ENCODE results near the gene SMAD2. TPM values are rescaled to one million over a fixed set of nuclear protein-coding genes. Genes with fewer than 3 reads are reported as not detected.

Gene SMAD2
- total RNA-seq, 4 donors from 2014 or later: 54.5 to 105 (median 83.6) TPM

- peak overlapping the region; percentile 86 for H3K4me3 ChIP-seq (ENCODE audit: low read depth, poor library complexity, severe bottlenecking)
- no peak for DNase-seq (ENCODE audit: low spot score in 2 of 2)
- intact Hi-C loops (cut with DNase I; ENCODE audit: low total_unique reads): no loop called here
- TF ChIP-seq POLR2A (IDR thresholded peaks at IDR 0.05) (no peak), CTCF (IDR thresholded peaks at IDR 0.05) (no peak)
- 44 to 46% methylated on average over 8 of the region's 8 CpGs for WGBS, 2 donors
These were observed 1.3 kb upstream of the SMAD2 start for GRCh38 chr18:47931718-47932103.

GRCh38 chr18:47930931-47931717, 665 bp upstream of the SMAD2 start:
- peak overlapping the region; percentile 86 for H3K4me3 ChIP-seq (ENCODE audit: low read depth, poor library complexity, severe bottlenecking)
- TF ChIP-seq CTCF (IDR thresholded peaks at IDR 0.05): no peak
- TF ChIP-seq POLR2A (IDR thresholded peaks at IDR 0.05): no peak
- intact Hi-C loops (cut with DNase I; ENCODE audit: low total_unique reads): no loop called here
- WGBS, 2 donors: 1% methylated on average over 44 to 58 of the region's 107 CpGs
- peak; percentile 95 to 100 for DNase-seq (ENCODE audit: low spot score in 2 of 2)

GRCh38 chr18:47929681-47930198, 719 bp downstream of the SMAD2 start:
- H3K4me3 ChIP-seq (ENCODE audit: low read depth, poor library complexity, severe bottlenecking): peak overlapping the region; percentile 86
- 0% methylated on average over 18 to 19 of the region's 19 CpGs for WGBS, 2 donors
- intact Hi-C loops (cut with DNase I; ENCODE audit: low total_unique reads): no loop called here
- DNase-seq (ENCODE audit: low spot score in 2 of 2): no peak
- TF ChIP-seq POLR2A (IDR thresholded peaks at IDR 0.05) (no peak), CTCF (IDR thresholded peaks at IDR 0.05) (no peak)

- intact Hi-C loops (cut with DNase I; ENCODE audit: low total_unique reads): no loop called here
- 32% methylated on average over 3 of the region's 3 CpGs for WGBS, 2 donors
- DNase-seq (ENCODE audit: low spot score in 2 of 2): no peak
- TF ChIP-seq CTCF (IDR thresholded peaks at IDR 0.05) (no peak), POLR2A (IDR thresholded peaks at IDR 0.05) (no peak)
- H3K4me3 ChIP-seq (ENCODE audit: low read depth, poor library complexity, severe bottlenecking): no peak overlapping the region
These were observed 2.0 kb downstream of the SMAD2 start for GRCh38 chr18:47928466-47928865.

- intact Hi-C loops (cut with DNase I; ENCODE audit: low total_unique reads): no loop called here
- 57 to 60% methylated on average over 2 of the region's 2 CpGs for WGBS, 2 donors
- TF ChIP-seq CTCF (IDR thresholded peaks at IDR 0.05) (no peak), POLR2A (IDR thresholded peaks at IDR 0.05) (no peak)
- no peak overlapping the region for H3K4me3 ChIP-seq (ENCODE audit: low read depth, poor library complexity, severe bottlenecking)
- no peak for DNase-seq (ENCODE audit: low spot score in 2 of 2)
These were observed 4.2 kb downstream of the SMAD2 start for GRCh38 chr18:47926101-47926850.

Measured in lower leg skin (tissue), 4 donors.